IMR-90 (cell line): ENCODE data around the gene PARPBP. TPM values are rescaled to one million over a fixed set of nuclear protein-coding genes. Genes with fewer than 3 reads are reported as not detected.

Source experiments
- ATAC-seq: fragments of 200-7000 bp; cut with Tn5 transposase; 2 replicates; pipeline ENCODE4 v1.9.1; 2020; ENCODE audit warnings: low read depth, mild to moderate bottlenecking, moderate library complexity
- BruUV-seq: library from RNA; stranded (reverse); fragments of 400-500 nt; replicated peaks from 2 replicates; lab custom pipeline; 2021; lab: Mats Ljungman, UMichigan
- CTCF ChIA-PET: fragments of 300-600 bp; formaldehyde crosslinking; extraction: SDS; loops from one replicate; lab custom pipeline; 2021; ENCODE audit warnings: antibody characterized with exemption; lab: Yijun Ruan, JAX
- POLR2A ChIA-PET: fragments of 300-600 bp; sonication (Branson Sonifier 250); formaldehyde crosslinking; loops from one replicate; lab custom pipeline; 2022; ENCODE audit warnings: antibody characterized with exemption; ENCODE audit not compliant: unreplicated experiment; lab: Charles Lee
- DNase-seq: peaks from one replicate; pipeline ENCODE4 v3.0.0; 2013
- H2AFZ ChIP-seq: replicated peaks from 2 replicates; pipeline ENCODE3; 2013; ENCODE audit warnings: low read length, mild to moderate bottlenecking; ENCODE audit not compliant: poor library complexity
- H2AK5ac ChIP-seq: 2 replicates; pipeline ENCODE4 v1.6.1; 2013; ENCODE audit warnings: low read depth, low read length, inconsistent platforms
- H2AK9ac ChIP-seq: replicated peaks from 2 replicates; pipeline ENCODE3; 2013; ENCODE audit warnings: mild to moderate bottlenecking, low read depth, low read length, moderate library complexity; ENCODE audit not compliant: poor library complexity
- H2BK120ac ChIP-seq: 2 replicates; pipeline ENCODE4 v1.6.1; 2013; ENCODE audit warnings: low read depth, low read length, inconsistent platforms
- H2BK15ac ChIP-seq: 3 replicates; pipeline ENCODE4 v1.6.1; 2013; ENCODE audit warnings: low read depth, low read length, inconsistent platforms
- H2BK20ac ChIP-seq: 2 replicates; pipeline ENCODE4 v1.6.1; 2013; ENCODE audit warnings: low read depth, mild to moderate bottlenecking, inconsistent platforms, low read length, moderate library complexity
- H2BK5ac ChIP-seq: 2 replicates; pipeline ENCODE4 v1.6.1; 2013; ENCODE audit warnings: mild to moderate bottlenecking, low read depth, low read length, inconsistent platforms; ENCODE audit not compliant: poor library complexity, severe bottlenecking
- H3K14ac ChIP-seq: replicated peaks from 2 replicates; pipeline ENCODE4 v1.6.1; 2013; ENCODE audit warnings: low read depth, low read length, inconsistent platforms
- H3K18ac ChIP-seq: 2 replicates; pipeline ENCODE4 v1.6.1; 2013; ENCODE audit warnings: low read depth, low read length, control low read depth
- H3K23ac ChIP-seq: 2 replicates; pipeline ENCODE4 v1.6.1; 2013; ENCODE audit warnings: low read depth, low read length, inconsistent platforms
- H3K27ac ChIP-seq: 2 replicates; pipeline ENCODE4 v1.5.1; 2013; ENCODE audit warnings: mild to moderate bottlenecking, control low read depth, low read length; ENCODE audit not compliant: insufficient read depth
- H3K27me3 ChIP-seq: 2 replicates; pipeline ENCODE4 v1.6.1; 2013; ENCODE audit warnings: low read length; ENCODE audit not compliant: control insufficient read depth, insufficient read depth
- H3K36me3 ChIP-seq: 2 replicates; pipeline ENCODE4 v1.6.1; 2013; ENCODE audit warnings: low read length, mixed read lengths; ENCODE audit not compliant: control insufficient read depth, insufficient read depth
- H3K4ac ChIP-seq: 2 replicates; pipeline ENCODE4 v1.6.1; 2013; ENCODE audit warnings: low read depth, low read length, inconsistent platforms
- H3K4me1 ChIP-seq: 2 replicates; pipeline ENCODE4 v1.6.1; 2013; ENCODE audit warnings: low read length, mixed read lengths; ENCODE audit not compliant: control insufficient read depth, insufficient read depth
- H3K4me2 ChIP-seq: 2 replicates; pipeline ENCODE4 v1.6.1; 2013; ENCODE audit warnings: low read depth, mild to moderate bottlenecking, control low read depth, low read length, moderate library complexity
- H3K4me3 ChIP-seq: 2 replicates; pipeline ENCODE4 v1.5.1; 2013; ENCODE audit warnings: low read depth, mild to moderate bottlenecking, control low read depth, low read length, moderate library complexity; ENCODE audit not compliant: insufficient read depth
- H3K56ac ChIP-seq: 2 replicates; pipeline ENCODE4 v1.6.1; 2013; ENCODE audit warnings: low read length, inconsistent platforms; ENCODE audit not compliant: insufficient read depth; ENCODE audit errors: extremely low read depth
- H3K79me1 ChIP-seq, 2 experiments: 2 replicates each; pipeline ENCODE4 v1.6.1; 2013; ENCODE audit warnings: low read length in 2 of 2, inconsistent platforms in 1 of 2, low read depth in 1 of 2
- H3K9ac ChIP-seq: 2 replicates; pipeline ENCODE4 v1.6.1; 2013; ENCODE audit warnings: low read depth, low read length, control low read depth
- H3K9me1 ChIP-seq: 2 replicates; pipeline ENCODE4 v1.6.1; 2013; ENCODE audit warnings: low read length, inconsistent platforms; ENCODE audit not compliant: insufficient read depth
- H3K9me3 ChIP-seq: 2 replicates; pipeline ENCODE4 v1.6.1; 2013; ENCODE audit warnings: low read length; ENCODE audit not compliant: control insufficient read depth, insufficient read depth
- H4K20me1 ChIP-seq: 2 replicates; pipeline ENCODE4 v1.6.1; 2013; ENCODE audit warnings: low read length, inconsistent platforms; ENCODE audit not compliant: insufficient read depth
- H4K5ac ChIP-seq: 2 replicates; pipeline ENCODE4 v1.6.1; 2013; ENCODE audit warnings: mild to moderate bottlenecking, low read depth, low read length, control low read depth
- H4K8ac ChIP-seq, 2 experiments: 2 replicates each; pipeline ENCODE4 v1.6.1; 2013; ENCODE audit warnings: low read depth in 2 of 2, low read length in 2 of 2, control low read depth in 1 of 2, inconsistent platforms in 1 of 2
- H4K91ac ChIP-seq: 2 replicates; pipeline ENCODE4 v1.6.1; 2013; ENCODE audit warnings: low read depth, low read length, inconsistent platforms; ENCODE audit not compliant: insufficient read depth
- MAFK ChIP-seq: IDR thresholded peaks from 2 replicates; pipeline ENCODE4 v1.6.1; 2012; ENCODE audit warnings: low read depth, low read length, improper control_type of control experiment
- MAZ ChIP-seq: IDR thresholded peaks from 2 replicates; pipeline ENCODE4 v1.6.1; 2012; ENCODE audit warnings: low read depth, mild to moderate bottlenecking, low read length, improper control_type of control experiment, moderate library complexity, borderline replicate concordance
- NFE2L2 ChIP-seq: fragments of 150-350 bp; IDR thresholded peaks from 2 replicates; pipeline ENCODE4 v1.6.1; 2016; ENCODE audit warnings: low read depth, mild to moderate bottlenecking, low read length
- RFX5 ChIP-seq: IDR thresholded peaks from 2 replicates; pipeline ENCODE4 v1.8.0; 2012; ENCODE audit warnings: low read depth, mild to moderate bottlenecking, low read length, moderate library complexity
- USF2 ChIP-seq: fragments of 150-350 bp; IDR thresholded peaks from 2 replicates; pipeline ENCODE4 v1.6.1; 2017; ENCODE audit warnings: mild to moderate bottlenecking, antibody characterized with exemption, low read length, low read depth
- WGBS, 2 experiments: methylation state at CpG; one replicate each; pipeline versions ENCODE4 v1.1.5 to v1.1.7; 2013; ENCODE audit warnings: missing lambda C conversion rate in 2 of 2; ENCODE audit not compliant: insufficient read length in 1 of 2; ENCODE audit errors: extremely low coverage in 2 of 2; 5-methylcytosine and 5-hydroxymethylcytosine counted together
- dilution Hi-C: fragments of 300-500 bp; cut with HindIII; formaldehyde crosslinking; loops from one replicate; pipeline ENCODE4 v1.14.3; 2018; ENCODE audit warnings: low sequenced_read_pairs; ENCODE audit not compliant: unreplicated experiment
- in situ Hi-C: fragments of 300-500 bp; cut with MboI; formaldehyde crosslinking; loops from 3 replicates; pipeline ENCODE4 v1.14.3; 2019; ENCODE audit warnings: low sequenced_read_pairs, inconsistent platforms, mixed read lengths
- intact Hi-C: fragments of 100-400 bp; cut with micrococcal nuclease; formaldehyde crosslinking; loops from 2 replicates; pipeline ENCODE4 v1.10.0; 2022
- polyA plus RNA-seq, 3 experiments: library from polyadenylated mRNA; depleted of rRNA; stranded (reverse); fragments of >200 nt; gene quantifications; 2 replicates each; pipeline ENCODE4 v1.2.3, GENCODE V29; 2012; ENCODE audit warnings: low replicate concordance in 1 of 3
- total RNA-seq: library from RNA; depleted of rRNA; stranded (reverse); fragments of >200 nt; gene quantifications from 2 replicates; pipeline ENCODE4 v1.2.3, GENCODE V29; 2012

The PARPBP gene
- total and polyA plus RNA-seq, 2 of the 4 experiments (the other 2 are of a cell fraction) = 4.8 to 7.2 TPM

- WGBS, 2 experiments = no CpG with 5 or more reads among the region's 3 CpGs
- no peaks in the 10 kb centered on the region for H3K36me3 ChIP-seq
- no peak overlapping the region for H3K23ac ChIP-seq
- TF ChIP-seq RFX5 (no peak), NFE2L2 (no peak), MAZ (no peak), MAFK (no peak), USF2 (no peak)
- H2AFZ ChIP-seq = no peak overlapping the region
- BruUV-seq = no TSS peak
- H2BK5ac ChIP-seq = no peak overlapping the region
- no peaks in the 10 kb centered on the region for H4K20me1 ChIP-seq
- no peak overlapping the region for H4K91ac ChIP-seq
- no peaks in the 10 kb centered on the region for H3K9me3 ChIP-seq
- DNase-seq (no peak), ATAC-seq (no peak)
- H3K79me1 ChIP-seq = no peaks in the 10 kb centered on the region
- H4K8ac ChIP-seq = no peak overlapping the region
- no peak overlapping the region for H3K56ac ChIP-seq
- H3K4ac ChIP-seq = no peak overlapping the region
- H4K5ac ChIP-seq = no peak overlapping the region
- H2AK9ac ChIP-seq = no peak overlapping the region
- no peak overlapping the region for H3K18ac ChIP-seq
- no peak overlapping the region for H2BK15ac ChIP-seq
- no peak overlapping the region for H3K4me2 ChIP-seq
- no peak overlapping the region for H3K4me3 ChIP-seq
- no peak overlapping the region for H2BK20ac ChIP-seq
- intact Hi-C loops = no loop called here
- no peaks in the 10 kb centered on the region for H3K4me1 ChIP-seq
- no peak overlapping the region for H2AK5ac ChIP-seq
- no peak overlapping the region for H3K14ac ChIP-seq
- POLR2A ChIA-PET = no interaction called here
- H3K9me1 ChIP-seq = peaks cover 4% of the 10 kb centered on the region
- no peaks in the 10 kb centered on the region for H3K27me3 ChIP-seq
- dilution Hi-C loops = no loop called here
- H3K27ac ChIP-seq = no peak overlapping the region
- CTCF ChIA-PET = no interaction called here
- no peak overlapping the region for H2BK120ac ChIP-seq
- no peak overlapping the region for H3K9ac ChIP-seq
- in situ Hi-C loops = no loop called here
These were observed 81.6 kb downstream of the PARPBP start for GRCh38 chr12:102201436-102202061.
